Upper lobe of left lung (tissue), 4 donors: ENCODE measurements around the gene PIK3C2G.

Source experiments
- CTCF ChIP-seq, 6 experiments: fragments of 450-650 bp in 4 of 6; fragments of 200-600 bp in 2 of 6; sonication (generic) in 2 of 6; IDR thresholded peaks; one replicate each; pipeline ENCODE4 v1.5.1; 2016 to 2019; ENCODE audit warnings: antibody characterized with exemption in 6 of 6
- EP300 ChIP-seq, 4 donors: sonication (generic); formaldehyde crosslinking; IDR thresholded peaks; one replicate each; pipeline ENCODE4 v1.5.1; 2017; ENCODE audit warnings: antibody characterized with exemption in 4 of 4, control low read depth in 2 of 4
- POLR2A ChIP-seq, 4 donors: fragments of 450-650 bp; IDR thresholded peaks; one replicate each; pipeline ENCODE4 v1.5.1; 2016 to 2017; ENCODE audit warnings: antibody characterized with exemption in 4 of 4, mild to moderate bottlenecking in 2 of 4
- POLR2AphosphoS5 ChIP-seq, 2 donors: sonication (generic); formaldehyde crosslinking; IDR thresholded peaks; one replicate each; pipeline ENCODE4 v1.5.1; 2017; ENCODE audit warnings: antibody characterized with exemption in 2 of 2

- TF ChIP-seq POLR2A (IDR thresholded peaks at IDR 0.05) (no peak), CTCF (IDR thresholded peaks at IDR 0.05) (no peak), POLR2AphosphoS5 (IDR thresholded peaks at IDR 0.05) (no peak), EP300 (IDR thresholded peaks at IDR 0.05) (no peak)
Measured at GRCh38 chr12:18454330-18454729, 193.0 kb downstream of the PIK3C2G start.
